CD4-positive, CD25-positive, alpha-beta regulatory T cell (primary cell): ENCODE data around the gene UBXN7. TPM values are rescaled to one million over a fixed set of nuclear protein-coding genes. Genes with fewer than 3 reads are reported as not detected.
"Not testable (repeated sequence)": the region's sequence is repeated elsewhere in the genome, so short reads cannot be mapped to it uniquely, and the experiment has no call there.

Source experiments
- ATAC-seq, 2 donors: fragments of 150-1000 bp; cut with Tn5 transposase; one replicate each; pipeline ENCODE4 v1.10.0; 2021; ENCODE audit warnings: low read depth in 2 of 2, moderate number of reproducible peaks in 2 of 2, moderate library complexity in 1 of 2
- DNase-seq, 3 donors: peaks; one replicate each; pipeline versions ENCODE4 v3.0.0 to v3.0.0-alpha.2; 2012 to 2022; ENCODE audit warnings: mixed read lengths in 1 of 3
- H3K27ac ChIP-seq: one replicate; pipeline ENCODE4 v1.7.0; 2013; ENCODE audit warnings: mild to moderate bottlenecking, low read length; ENCODE audit not compliant: insufficient read depth, poor library complexity, severe bottlenecking
- H3K27me3 ChIP-seq: one replicate; pipeline ENCODE4 v1.7.0; 2013; ENCODE audit warnings: low read length; ENCODE audit not compliant: control insufficient read depth, insufficient read depth
- H3K36me3 ChIP-seq: one replicate; pipeline ENCODE4 v1.7.0; 2013; ENCODE audit warnings: mild to moderate bottlenecking, low read length, moderate library complexity; ENCODE audit not compliant: control insufficient read depth, insufficient read depth
- H3K4me1 ChIP-seq: 2 replicates; pipeline ENCODE4 v1.7.0; 2013; ENCODE audit warnings: mild to moderate bottlenecking, low read length; ENCODE audit not compliant: insufficient read depth, control insufficient read depth, poor library complexity, severe bottlenecking
- H3K4me3 ChIP-seq: one replicate; pipeline ENCODE4 v1.7.0; 2013; ENCODE audit warnings: low read depth, mild to moderate bottlenecking, low read length, moderate library complexity
- H3K9me3 ChIP-seq, 2 experiments: 1 replicate in 1 of 2; 2 replicates in 1 of 2; pipeline ENCODE4 v1.7.0; 2013; ENCODE audit warnings: low read length in 2 of 2, mild to moderate bottlenecking in 1 of 2, moderate library complexity in 1 of 2; ENCODE audit not compliant: control insufficient read depth in 2 of 2
- H3K27ac Mint-ChIP-seq, 3 donors: one replicate each; pipeline ENCODE4 v1.8.0; 2020 to 2022; ENCODE audit warnings: mild to moderate bottlenecking in 3 of 3, mixed read lengths in 3 of 3, moderate library complexity in 2 of 3
- H3K27me3 Mint-ChIP-seq: one replicate; pipeline ENCODE4 v1.8.0; 2022; ENCODE audit warnings: mild to moderate bottlenecking, mixed read lengths
- H3K36me3 Mint-ChIP-seq: one replicate; pipeline ENCODE4 v1.8.0; 2020; ENCODE audit warnings: mixed read lengths
- H3K4me1 Mint-ChIP-seq, 4 donors: one replicate each; pipeline ENCODE4 v1.8.0; 2020 to 2022; ENCODE audit warnings: mixed read lengths in 4 of 4, mild to moderate bottlenecking in 1 of 4
- H3K4me3 Mint-ChIP-seq, 4 donors: one replicate each; pipeline ENCODE4 v1.8.0; 2020 to 2022; ENCODE audit warnings: mild to moderate bottlenecking in 4 of 4, mixed read lengths in 4 of 4, moderate library complexity in 3 of 4
- H3K9me3 Mint-ChIP-seq, 7 donors: one replicate each; pipeline ENCODE4 v1.8.0; 2020 to 2022; ENCODE audit warnings: mixed read lengths in 7 of 7, mild to moderate bottlenecking in 3 of 7, moderate library complexity in 2 of 7
- polyA plus RNA-seq, 4 donors: library from polyadenylated mRNA; unstranded; fragments of 300-500 nt; fragmentation: Illumina TruSeq; gene quantifications; one replicate each; pipeline ENCODE4 v1.2.3, GENCODE V29; 2021
- total RNA-seq: library from RNA; stranded (reverse); gene quantifications from one replicate; pipeline ENCODE4 v1.2.3, GENCODE V29; 2022

The UBXN7 gene
- total and polyA plus RNA-seq, 5 donors from 2014 or later: 23.6 to 93.8 (median 33.3) TPM

DNA sequence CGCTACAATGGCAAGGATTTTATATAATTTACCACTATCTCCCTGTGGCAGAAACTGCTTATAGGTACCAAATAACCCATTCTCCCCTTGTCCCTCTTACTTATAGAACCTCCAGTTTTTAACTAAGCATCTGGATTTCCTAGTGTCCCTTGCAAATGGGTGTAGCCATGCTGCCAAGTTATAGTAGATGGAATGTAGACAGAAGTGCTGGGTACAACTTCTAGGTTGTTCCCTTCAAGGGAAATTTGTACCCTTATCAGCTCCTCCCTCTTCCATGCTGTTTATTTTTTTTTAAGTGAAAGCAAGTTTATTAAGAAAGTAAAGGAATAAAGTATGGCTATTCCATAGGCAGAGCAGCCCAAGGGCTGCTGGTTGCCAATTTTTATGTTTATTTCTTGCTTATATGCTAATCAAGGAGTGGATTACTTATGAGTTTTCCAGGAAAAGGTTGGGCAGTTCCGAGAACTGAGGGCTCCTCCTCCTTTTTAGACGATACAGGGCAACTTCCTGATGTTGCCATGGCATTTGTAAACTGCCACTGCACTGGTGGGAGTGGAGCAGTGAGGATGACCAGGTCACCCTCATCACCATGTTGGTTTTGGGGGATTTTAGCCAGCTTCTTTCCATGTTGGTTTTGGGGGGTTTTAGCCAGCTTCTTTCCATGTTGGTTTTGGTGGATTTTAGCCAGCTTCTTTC is 53.9 kb downstream of the UBXN7 start:
- peak in 1 of 3 donors; percentile 84 for DNase-seq
- Mint-ChIP-seq H3K9me3 (peaks cover 0 to 1% (median 0%) of the 10 kb centered on the region in 7 donors), H3K27ac (peak overlapping the region in 2 of 3 donors; percentile 29 to 65), H3K36me3 (peaks cover 37% of the 10 kb centered on the region), H3K27me3 (no peaks in the 10 kb centered on the region), H3K4me3 (no peak overlapping the region), H3K4me1 (peaks cover 15 to 27% (median 25%) of the 10 kb centered on the region in 4 donors)
- no peaks in the 10 kb centered on the region for H3K27me3 ChIP-seq
- peaks cover 14% of the 10 kb centered on the region for H3K36me3 ChIP-seq
- H3K27ac ChIP-seq: no peak overlapping the region
- no peak for ATAC-seq
- H3K9me3 ChIP-seq: no peaks in the 10 kb centered on the region
- H3K4me1 ChIP-seq: no peaks in the 10 kb centered on the region
- H3K4me3 ChIP-seq: no peak overlapping the region

DNA sequence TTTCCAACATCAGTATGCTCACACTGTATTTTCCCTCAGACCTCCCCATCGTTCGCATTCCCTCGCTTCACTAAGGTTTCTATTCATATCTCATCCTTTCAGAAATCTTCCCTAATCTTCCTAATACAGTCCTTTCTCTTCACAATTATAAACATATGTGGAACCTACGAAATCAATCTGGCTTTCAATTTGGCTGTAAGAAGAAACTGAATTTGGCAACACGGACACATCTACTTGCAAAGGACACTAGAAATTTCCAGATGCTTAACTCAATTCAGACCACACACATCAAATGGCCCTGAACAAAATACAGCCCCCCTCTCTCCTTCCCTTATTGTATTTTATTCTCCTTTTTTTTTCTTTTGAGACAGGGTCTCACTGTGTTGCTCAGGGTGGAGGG is 54.9 kb downstream of the UBXN7 start:
- Histone ChIP-seq H3K27me3 (no peaks in the 10 kb centered on the region), H3K36me3 (peaks cover 20% of the 10 kb centered on the region), H3K4me1 (no peaks in the 10 kb centered on the region), H3K27ac (no peak overlapping the region), H3K4me3 (no peak overlapping the region), H3K9me3 (no peaks in the 10 kb centered on the region)
- Mint-ChIP-seq H3K27me3 (no peaks in the 10 kb centered on the region), H3K27ac (peak overlapping the region in 1 of 3 donors; percentile 49), H3K4me1 (peaks cover 10 to 24% (median 20%) of the 10 kb centered on the region in 4 donors), H3K4me3 (no peak overlapping the region), H3K36me3 (peaks cover 30% of the 10 kb centered on the region), H3K9me3 (no peaks in the 10 kb centered on the region)
- ATAC-seq (no peak), DNase-seq (no peak)

DNA sequence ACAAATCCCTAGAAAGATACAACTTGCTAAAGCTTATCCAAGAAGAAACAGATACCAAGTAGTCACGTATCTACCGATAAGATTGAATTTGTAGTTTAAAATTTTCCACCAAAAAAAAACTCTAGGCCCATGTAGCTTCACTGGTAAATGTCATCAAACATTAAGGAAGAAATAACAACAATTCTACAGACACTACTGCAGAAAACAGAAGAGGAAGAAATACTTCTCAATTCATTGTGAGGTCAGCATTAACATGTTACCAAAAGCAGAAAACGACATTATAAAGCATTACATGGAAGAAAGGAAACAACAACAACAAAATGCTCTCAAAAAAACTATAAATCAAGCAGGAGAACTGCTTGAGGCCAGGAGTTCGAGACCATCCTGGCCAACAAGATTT is 66.5 kb downstream of the UBXN7 start:
- Histone ChIP-seq H3K27ac (no peak overlapping the region), H3K27me3 (no peaks in the 10 kb centered on the region), H3K36me3 (peaks cover 78% of the 10 kb centered on the region), H3K4me1 (no peaks in the 10 kb centered on the region), H3K9me3 (no peaks in the 10 kb centered on the region), H3K4me3 (no peak overlapping the region)
- H3K4me3 Mint-ChIP-seq: no peak overlapping the region
- no peaks in the 10 kb centered on the region for H3K9me3 Mint-ChIP-seq
- peak overlapping the region in 2 of 3 donors; percentile 1 to 5 for H3K27ac Mint-ChIP-seq
- H3K4me1 Mint-ChIP-seq: peaks cover 6 to 21% (median 7%) of the 10 kb centered on the region in 4 donors
- no peak for DNase-seq
- no peaks in the 10 kb centered on the region for H3K27me3 Mint-ChIP-seq
- no peak for ATAC-seq
- H3K36me3 Mint-ChIP-seq: peaks cover 26% of the 10 kb centered on the region

DNA sequence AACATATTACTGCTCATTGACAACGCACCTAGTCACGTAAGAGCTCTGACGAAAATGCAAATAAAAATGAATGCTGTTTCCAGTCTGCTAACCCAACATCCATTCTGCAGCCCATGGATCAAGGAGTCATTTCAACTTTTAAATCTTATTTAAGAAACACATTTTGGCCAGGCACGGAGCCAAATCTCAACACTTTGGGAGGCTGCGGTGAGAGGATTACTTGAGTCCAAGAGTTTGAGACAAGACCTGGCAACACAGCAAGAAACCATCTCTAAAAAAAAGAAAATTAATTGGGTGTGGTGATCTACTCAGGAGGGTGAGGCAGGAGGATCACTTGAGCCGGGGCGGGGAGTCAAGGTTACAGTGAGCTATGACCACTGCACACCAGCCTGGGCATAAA is 71.6 kb downstream of the UBXN7 start:
- no peak overlapping the region for H3K4me3 ChIP-seq
- H3K4me3 Mint-ChIP-seq: no peak overlapping the region
- no peaks in the 10 kb centered on the region for H3K9me3 ChIP-seq
- H3K4me1 ChIP-seq: no peaks in the 10 kb centered on the region
- H3K27ac ChIP-seq: no peak overlapping the region
- H3K36me3 ChIP-seq: peaks cover 74% of the 10 kb centered on the region
- no peaks in the 10 kb centered on the region for H3K9me3 Mint-ChIP-seq
- peaks cover 40% of the 10 kb centered on the region for H3K36me3 Mint-ChIP-seq
- no peaks in the 10 kb centered on the region for H3K27me3 Mint-ChIP-seq
- no peak for ATAC-seq
- DNase-seq: no peak
- peaks cover 4 to 24% (median 15%) of the 10 kb centered on the region in 4 donors for H3K4me1 Mint-ChIP-seq
- no peaks in the 10 kb centered on the region for H3K27me3 ChIP-seq
- peak overlapping the region in 1 of 3 donors; percentile 55 for H3K27ac Mint-ChIP-seq

DNA sequence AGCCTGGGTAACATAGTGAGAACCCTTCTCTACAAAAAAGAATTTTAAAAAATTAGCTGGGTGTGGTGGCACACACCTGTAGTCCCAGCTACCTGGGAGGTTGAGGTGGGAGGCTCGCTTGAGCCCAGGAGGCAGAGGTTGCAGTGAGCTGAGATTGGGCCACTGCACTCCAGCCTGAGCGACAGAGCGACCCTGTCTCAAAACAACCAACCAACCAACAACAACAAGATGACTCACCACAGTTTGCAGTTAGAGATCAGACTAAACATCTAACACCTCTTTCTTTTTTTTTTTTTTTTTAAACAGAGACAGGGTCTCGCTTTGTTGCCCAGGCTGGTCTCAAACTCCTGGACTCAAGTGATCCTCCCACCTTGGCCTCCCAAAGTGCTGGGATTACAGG is 73.7 kb downstream of the UBXN7 start:
- not testable (repeated sequence) for H3K9me3 Mint-ChIP-seq, H3K27me3 Mint-ChIP-seq, H3K4me3 ChIP-seq, H3K27me3 ChIP-seq, H3K27ac ChIP-seq, H3K4me1 ChIP-seq, H3K4me3 Mint-ChIP-seq, ATAC-seq, H3K9me3 ChIP-seq, DNase-seq
- H3K36me3 Mint-ChIP-seq: peaks cover 50% of the 10 kb centered on the region
- H3K27ac Mint-ChIP-seq: peak overlapping the region in 2 of 3 donors; percentile 16 to 53
- peaks cover 4 to 22% (median 12%) of the 10 kb centered on the region in 4 donors for H3K4me1 Mint-ChIP-seq
- peaks cover 82% of the 10 kb centered on the region for H3K36me3 ChIP-seq

DNA sequence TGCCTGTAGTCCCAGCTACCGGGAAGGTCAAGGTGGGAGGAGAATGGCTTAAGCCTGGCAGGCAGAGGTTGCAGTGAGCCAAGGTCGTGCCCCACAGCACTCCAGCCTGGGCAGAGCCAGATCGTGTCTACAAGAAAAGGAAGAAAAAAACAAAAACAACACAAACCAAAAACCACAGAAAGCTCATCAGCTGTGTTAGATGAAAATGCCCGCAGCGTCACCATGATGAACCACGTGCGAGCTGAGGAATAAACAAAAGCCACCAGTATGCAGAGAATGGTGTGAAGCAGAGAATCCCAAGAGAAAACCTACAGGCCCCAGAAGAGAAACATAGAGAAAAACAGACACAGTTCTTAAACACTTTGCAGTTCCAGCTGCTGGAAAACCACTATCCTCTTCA is 74.3 kb downstream of the UBXN7 start:
- DNase-seq (no peak), ATAC-seq (no peak)
- H3K4me3 Mint-ChIP-seq: peak overlapping the region in 1 of 4 donors; percentile 47
- Histone ChIP-seq H3K9me3 (no peaks in the 10 kb centered on the region), H3K4me1 (no peaks in the 10 kb centered on the region), H3K27me3 (no peaks in the 10 kb centered on the region), H3K36me3 (peaks cover 83% of the 10 kb centered on the region), H3K4me3 (no peak overlapping the region), H3K27ac (no peak overlapping the region)
- H3K36me3 Mint-ChIP-seq: peaks cover 54% of the 10 kb centered on the region
- peaks cover 4 to 22% (median 12%) of the 10 kb centered on the region in 4 donors for H3K4me1 Mint-ChIP-seq
- H3K27ac Mint-ChIP-seq: peak overlapping the region in 1 of 3 donors; percentile 57
- H3K27me3 Mint-ChIP-seq: no peaks in the 10 kb centered on the region
- H3K9me3 Mint-ChIP-seq: no peaks in the 10 kb centered on the region

DNA sequence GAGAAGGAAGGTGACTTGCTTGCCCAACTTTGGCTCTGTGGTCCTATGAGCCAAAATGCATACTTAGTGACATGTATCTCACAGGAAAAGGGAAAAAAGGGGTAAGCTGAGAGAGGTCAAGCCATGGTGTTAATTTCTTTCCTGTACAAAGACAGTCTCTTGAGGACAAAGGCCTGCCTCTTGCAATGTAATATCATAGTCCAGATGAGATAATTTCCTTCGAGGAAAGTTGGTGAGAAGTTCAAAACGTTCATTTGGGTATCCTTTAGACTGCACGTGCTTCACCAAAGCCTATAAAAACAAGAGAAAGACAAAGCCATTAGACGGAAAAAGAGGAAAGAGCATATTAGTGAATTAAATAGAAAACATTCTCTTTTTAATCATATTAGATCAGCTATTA is 75.7 kb downstream of the UBXN7 start:
- Histone ChIP-seq H3K36me3 (peaks cover 75% of the 10 kb centered on the region), H3K27me3 (no peaks in the 10 kb centered on the region), H3K4me3 (no peak overlapping the region), H3K4me1 (no peaks in the 10 kb centered on the region), H3K9me3 (no peaks in the 10 kb centered on the region), H3K27ac (no peak overlapping the region)
- no peak overlapping the region for H3K4me3 Mint-ChIP-seq
- DNase-seq (no peak), ATAC-seq (no peak)
- H3K4me1 Mint-ChIP-seq: peaks cover 4 to 16% (median 10%) of the 10 kb centered on the region in 4 donors
- H3K36me3 Mint-ChIP-seq: peaks cover 48% of the 10 kb centered on the region
- H3K9me3 Mint-ChIP-seq: peaks cover 0 to 2% (median 0%) of the 10 kb centered on the region in 7 donors
- no peak overlapping the region for H3K27ac Mint-ChIP-seq
- H3K27me3 Mint-ChIP-seq: no peaks in the 10 kb centered on the region

DNA sequence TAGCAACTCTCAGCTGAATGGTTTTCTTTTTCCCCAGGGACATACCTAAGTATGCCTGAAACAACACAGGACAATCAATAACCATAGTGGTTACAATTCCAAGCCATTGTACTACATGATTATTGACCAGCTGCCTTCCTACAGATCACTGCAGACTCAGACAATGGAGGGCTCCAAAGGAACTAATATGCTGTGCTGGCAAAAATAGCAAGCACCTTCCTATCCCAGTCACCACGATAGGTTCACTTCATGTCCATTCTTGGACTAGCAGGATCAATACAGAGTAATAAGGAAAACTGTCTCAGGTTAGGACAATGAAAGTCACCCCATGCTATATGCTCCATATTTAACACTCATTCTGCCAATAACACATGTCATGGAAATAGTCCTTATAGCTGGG is 76.6 kb downstream of the UBXN7 start:
- no peak overlapping the region for H3K27ac ChIP-seq
- H3K36me3 Mint-ChIP-seq: peaks cover 46% of the 10 kb centered on the region

More for the DNA sequence above, 76.6 kb downstream of the UBXN7 start:
- ATAC-seq (no peak), DNase-seq (no peak)
- H3K9me3 Mint-ChIP-seq: peaks cover 0 to 2% (median 0%) of the 10 kb centered on the region in 7 donors
- H3K4me3 ChIP-seq: no peak overlapping the region
- H3K27ac Mint-ChIP-seq: no peak overlapping the region
- H3K27me3 Mint-ChIP-seq: no peaks in the 10 kb centered on the region
- H3K4me1 ChIP-seq: no peaks in the 10 kb centered on the region
- H3K9me3 ChIP-seq: no peaks in the 10 kb centered on the region
- H3K36me3 ChIP-seq: peaks cover 66% of the 10 kb centered on the region
- H3K4me3 Mint-ChIP-seq: no peak overlapping the region
- H3K4me1 Mint-ChIP-seq: peaks cover 4 to 16% (median 10%) of the 10 kb centered on the region in 4 donors
- H3K27me3 ChIP-seq: no peaks in the 10 kb centered on the region
